Left lung (tissue), 10 donors: ENCODE data around the gene CCDC30. TPM values are rescaled to one million over a fixed set of nuclear protein-coding genes. Genes with fewer than 3 reads are reported as not detected.
A peak's percentile ranks its signal among the peaks of the same experiment; 100 is the strongest.

Experiments used
- ATAC-seq: fragments of 200-7000 bp; cut with Tn5 transposase; one replicate; pipeline ENCODE4 v1.9.1; 2020; ENCODE audit warnings: moderate library complexity
- DNase-seq, 4 donors: peaks; one replicate each; pipeline ENCODE4 v3.0.0-alpha.2; 2013 to 2020
- H3K27ac ChIP-seq, 2 donors: fragments of 200-600 bp; sonication (generic) in 1 of 2; one replicate each; pipeline versions ENCODE4 v1.5.0 to v1.8.0; 2020 to 2021
- H3K27me3 ChIP-seq, 2 donors: fragments of 200-600 bp; sonication (generic) in 1 of 2; one replicate each; pipeline versions ENCODE4 v1.5.0 to v1.8.0; 2020 to 2021
- H3K36me3 ChIP-seq, 2 donors: fragments of 200-600 bp; sonication (generic) in 1 of 2; one replicate each; pipeline versions ENCODE4 v1.5.0 to v1.8.0; 2020 to 2021
- H3K4me1 ChIP-seq, 2 donors: fragments of 200-600 bp; one replicate each; pipeline ENCODE4 v1.8.0; 2021
- H3K4me3 ChIP-seq, 2 donors: fragments of 200-600 bp; sonication (generic) in 1 of 2; one replicate each; pipeline versions ENCODE4 v1.5.0 to v1.8.0; 2020 to 2021; ENCODE audit warnings: mild to moderate bottlenecking in 1 of 2
- H3K9me3 ChIP-seq, 2 donors: fragments of 200-600 bp; sonication (generic) in 1 of 2; one replicate each; pipeline versions ENCODE4 v1.5.0 to v1.8.0; 2020 to 2021
- CTCF ChIP-seq, 2 donors: fragments of 200-600 bp; sonication (generic) in 1 of 2; IDR thresholded peaks; one replicate each; pipeline versions ENCODE4 v1.5.0 to v1.8.0; 2021; ENCODE audit warnings: antibody characterized with exemption in 2 of 2
- intact Hi-C, 2 donors: fragments of 100-400 bp; cut with DNase I; formaldehyde crosslinking; loops; one replicate each; pipeline versions ENCODE4 v1.11.2 to v1.14.2; 2022
- polyA plus RNA-seq, 6 donors: library from polyadenylated mRNA; unstranded; fragments of 120-200 nt; gene quantifications; one replicate each; pipeline ENCODE4 v1.2.1, GENCODE V29; 2013; ENCODE audit not compliant: insufficient read length in 6 of 6
- total RNA-seq, 2 donors: library from RNA; stranded (reverse); fragmentation: NEBNext Ultra II Directional; extraction: Animal tissue kit (Norgen Biotek cat#: 25700); gene quantifications; one replicate each; pipeline ENCODE4 v1.2.1, GENCODE V29; 2021
- donor health status: DM: no; HTN: yes; CAD: no.
- donor health status: DM: no; HTN: no; CAD: no.

CCDC30 gene
- total and polyA plus RNA-seq, 8 donors: 4.5 to 16.2 (median 12.3) TPM

- no peaks in the 10 kb centered on the region for H3K36me3 ChIP-seq
- H3K9me3 ChIP-seq: no peaks in the 10 kb centered on the region
- H3K4me3 ChIP-seq: no peak overlapping the region
- ATAC-seq (no peak), DNase-seq (no peak)
- H3K27ac ChIP-seq: no peak overlapping the region
- intact Hi-C loops: no loop called here
- H3K4me1 ChIP-seq: no peaks in the 10 kb centered on the region
- no peak for TF ChIP-seq CTCF (IDR thresholded peaks at IDR 0.05)
- H3K27me3 ChIP-seq: no peaks in the 10 kb centered on the region
Measured at GRCh38 chr1:42432714-42433113, 30.4 kb upstream of the CCDC30 start.

- ATAC-seq (no peak), DNase-seq (no peak)
- Histone ChIP-seq H3K27me3 (no peaks in the 10 kb centered on the region), H3K4me3 (no peak overlapping the region), H3K36me3 (no peaks in the 10 kb centered on the region), H3K4me1 (no peaks in the 10 kb centered on the region), H3K27ac (no peak overlapping the region), H3K9me3 (no peaks in the 10 kb centered on the region)
- intact Hi-C loops: no loop called here
- TF ChIP-seq CTCF (IDR thresholded peaks at IDR 0.05): no peak
Measured at GRCh38 chr1:42433369-42433768, 29.7 kb upstream of the CCDC30 start.

- no peaks in the 10 kb centered on the region for H3K36me3 ChIP-seq
- no peak for TF ChIP-seq CTCF (IDR thresholded peaks at IDR 0.05)
Measured at GRCh38 chr1:42434340-42434739, 28.7 kb upstream of the CCDC30 start.

GRCh38 chr1:42439940-42440339 is 23.1 kb upstream of the CCDC30 start:
- DNase-seq (no peak), ATAC-seq (peak; percentile 92)
- no peaks in the 10 kb centered on the region for H3K4me1 ChIP-seq
- H3K4me3 ChIP-seq: no peak overlapping the region
- intact Hi-C loops: no loop called here
- no peak for TF ChIP-seq CTCF (IDR thresholded peaks at IDR 0.05)
- no peaks in the 10 kb centered on the region for H3K27me3 ChIP-seq
- H3K27ac ChIP-seq: no peak overlapping the region
- H3K9me3 ChIP-seq: no peaks in the 10 kb centered on the region
- H3K36me3 ChIP-seq: no peaks in the 10 kb centered on the region

More at GRCh38 chr1:42434340-42434739, 28.7 kb upstream of the CCDC30 start:
- H3K4me1 ChIP-seq: no peaks in the 10 kb centered on the region
- no peak for DNase-seq
- intact Hi-C loops: no loop called here
- no peak overlapping the region for H3K4me3 ChIP-seq
- ATAC-seq: no peak
- no peak overlapping the region for H3K27ac ChIP-seq
- no peaks in the 10 kb centered on the region for H3K27me3 ChIP-seq
- H3K9me3 ChIP-seq: no peaks in the 10 kb centered on the region

GRCh38 chr1:42442662-42443061 is 20.4 kb upstream of the CCDC30 start:
- no peak for ATAC-seq
- Histone ChIP-seq H3K27ac (no peak overlapping the region), H3K4me1 (no peaks in the 10 kb centered on the region), H3K9me3 (no peaks in the 10 kb centered on the region), H3K36me3 (no peaks in the 10 kb centered on the region), H3K27me3 (no peaks in the 10 kb centered on the region), H3K4me3 (no peak overlapping the region)
- DNase-seq: no peak
- intact Hi-C loops: no loop called here
- no peak for TF ChIP-seq CTCF (IDR thresholded peaks at IDR 0.05)
